Common myeloid progenitor, CD34-positive (primary cell): ENCODE results near the gene TXNDC8.

Experiments
- CTCF ChIA-PET: fragments of 350-600 bp; sonication (Branson Sonifier 250); formaldehyde crosslinking; loops from one replicate; lab custom pipeline; 2021; ENCODE audit warnings: antibody characterized with exemption; lab: Charles Lee
- POLR2A ChIA-PET: fragments of 350-600 bp; sonication (Branson Sonifier 250); formaldehyde crosslinking; loops from one replicate; lab custom pipeline; 2021; ENCODE audit warnings: antibody characterized with exemption; lab: Charles Lee
- DNase-seq, 3 donors: peaks; one replicate each; pipeline versions ENCODE4 v3.0.0 to v3.0.0-alpha.2; 2013
- H3K27ac ChIP-seq, 2 experiments: 1 replicate in 1 of 2; 2 replicates in 1 of 2; pipeline ENCODE4 v1.7.0; 2013; ENCODE audit warnings: inconsistent platforms in 2 of 2, low read length in 2 of 2, mild to moderate bottlenecking in 2 of 2, low read depth in 1 of 2, moderate library complexity in 1 of 2; ENCODE audit not compliant: severe bottlenecking in 2 of 2, insufficient read depth in 1 of 2, poor library complexity in 1 of 2
- H3K27me3 ChIP-seq, 5 experiments: replicated peaks in 2 of 5; 1 replicate in 3 of 5; 2 replicates in 2 of 5; pipeline versions ENCODE4 v1.6.1 to v1.7.0; 2013; ENCODE audit warnings: low read length in 4 of 5, mild to moderate bottlenecking in 2 of 5, moderate library complexity in 2 of 5, inconsistent platforms in 1 of 5; ENCODE audit not compliant: insufficient read depth in 5 of 5, control insufficient read depth in 4 of 5
- H3K36me3 ChIP-seq, 4 experiments: 1 replicate in 2 of 4; 2 replicates in 2 of 4; pipeline versions ENCODE4 v1.6.1 to v1.7.0; 2013; ENCODE audit warnings: low read length in 3 of 4, control low read depth in 1 of 4, mild to moderate bottlenecking in 1 of 4; ENCODE audit not compliant: control insufficient read depth in 4 of 4, insufficient read depth in 4 of 4
- H3K4me1 ChIP-seq, 4 experiments: 1 replicate in 3 of 4; 2 replicates in 1 of 4; pipeline versions ENCODE4 v1.6.1 to v1.7.1; 2013; ENCODE audit warnings: low read length in 3 of 4, mild to moderate bottlenecking in 3 of 4, control low read depth in 1 of 4, inconsistent platforms in 1 of 4, moderate library complexity in 1 of 4; ENCODE audit not compliant: control insufficient read depth in 4 of 4, insufficient read depth in 4 of 4; ENCODE audit errors: control extremely low read depth in 1 of 4
- H3K4me3 ChIP-seq, 7 experiments: 1 replicate in 4 of 7; 2 replicates in 3 of 7; pipeline versions ENCODE4 v1.5.1 to v1.7.0; 2013; ENCODE audit warnings: mild to moderate bottlenecking in 7 of 7, low read length in 6 of 7, moderate library complexity in 6 of 7, inconsistent platforms in 2 of 7, low read depth in 2 of 7, control low read depth in 1 of 7; ENCODE audit not compliant: insufficient read depth in 4 of 7, control insufficient read depth in 1 of 7; ENCODE audit errors: extremely low read depth in 1 of 7
- H3K9me3 ChIP-seq, 5 experiments: 1 replicate in 4 of 5; 2 replicates in 1 of 5; pipeline versions ENCODE4 v1.6.1 to v1.7.1; 2013; ENCODE audit warnings: low read length in 4 of 5, mild to moderate bottlenecking in 2 of 5, inconsistent platforms in 1 of 5, low read depth in 1 of 5, moderate library complexity in 1 of 5; ENCODE audit not compliant: control insufficient read depth in 4 of 5, insufficient read depth in 2 of 5; ENCODE audit errors: control extremely low read depth in 1 of 5
- WGBS: methylation state at CpG from one replicate; pipeline ENCODE4 v1.1.5; 2013; ENCODE audit not compliant: insufficient coverage; 5-methylcytosine and 5-hydroxymethylcytosine counted together

The TXNDC8 gene

DNA sequence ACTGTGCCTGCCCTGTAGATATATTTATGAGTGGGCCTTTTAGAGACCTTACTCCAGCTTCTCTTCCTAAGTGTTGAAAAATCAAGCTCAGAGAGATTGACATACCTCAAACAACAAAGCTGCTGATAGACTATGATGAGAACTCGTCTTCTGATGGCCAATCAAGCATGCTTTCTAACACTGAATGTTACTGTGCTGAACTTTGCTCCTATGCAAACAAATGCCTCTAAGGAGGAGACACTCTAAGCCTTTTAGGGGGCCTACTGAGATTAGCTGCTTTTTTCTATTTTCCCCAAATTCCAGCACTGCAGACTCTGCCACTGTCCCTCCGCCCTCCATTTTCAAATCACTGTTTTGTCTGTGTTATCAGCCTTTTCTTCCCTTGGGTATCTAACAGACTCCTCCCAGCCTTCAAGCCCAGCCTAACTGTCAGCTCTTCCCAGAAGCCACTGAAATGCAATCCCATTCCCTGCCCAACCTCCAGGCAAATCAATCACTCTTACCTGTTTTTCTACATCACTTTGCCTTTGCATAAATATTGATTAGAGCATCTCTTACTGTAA, 39.5 kb downstream of the TXNDC8 start:
- no peak for DNase-seq
- ChIA-PET POLR2A (no interaction called here), CTCF (no interaction called here)
- Histone ChIP-seq H3K9me3 (no peaks in the 10 kb centered on the region), H3K27ac (no peak overlapping the region), H3K27me3 (no peaks in the 10 kb centered on the region), H3K4me3 (no peak overlapping the region), H3K4me1 (no peaks in the 10 kb centered on the region), H3K36me3 (no peaks in the 10 kb centered on the region)
- 95% methylated on average over 2 of the region's 2 CpGs for WGBS

DNA sequence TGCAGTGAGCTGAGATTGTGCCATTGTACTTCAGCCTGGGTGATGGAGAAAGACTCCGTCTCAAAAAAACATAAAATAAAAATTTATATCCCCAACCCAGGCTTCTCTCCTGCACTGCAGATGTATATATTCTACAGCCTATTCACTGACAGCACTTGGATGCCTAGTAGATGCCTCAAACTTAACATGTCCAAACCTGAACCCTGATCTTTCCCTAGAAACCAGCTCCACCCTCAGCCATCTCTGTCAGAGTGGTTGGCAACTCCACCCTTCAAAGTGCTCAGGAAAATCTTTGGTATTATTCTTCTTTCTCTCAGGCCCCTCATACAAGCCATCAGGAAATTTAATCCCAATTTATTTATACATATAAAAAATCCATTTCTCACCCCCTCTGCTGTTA, 44.4 kb downstream of the TXNDC8 start:
- no peaks in the 10 kb centered on the region for H3K9me3 ChIP-seq
- no peak overlapping the region for H3K27ac ChIP-seq
- H3K4me1 ChIP-seq: peaks cover 0 to 3% (median 0%) of the 10 kb centered on the region in 4 experiments
- CTCF ChIA-PET: no interaction called here
- no peaks in the 10 kb centered on the region for H3K36me3 ChIP-seq
- no peaks in the 10 kb centered on the region for H3K27me3 ChIP-seq
- DNase-seq: no peak
- WGBS: no CpG with 5 or more reads among the region's 1 CpG
- POLR2A ChIA-PET: no interaction called here
- no peak overlapping the region for H3K4me3 ChIP-seq

GRCh38 chr9:110291921-110292557, 45.6 kb downstream of the TXNDC8 start:
- ChIA-PET POLR2A (no interaction called here), CTCF (no interaction called here)
- Histone ChIP-seq H3K9me3 (no peaks in the 10 kb centered on the region), H3K27me3 (no peaks in the 10 kb centered on the region), H3K4me1 (peaks cover 0 to 3% (median 0%) of the 10 kb centered on the region in 4 experiments), H3K4me3 (no peak overlapping the region), H3K36me3 (no peaks in the 10 kb centered on the region), H3K27ac (no peak overlapping the region)
- WGBS: 97% methylated on average over 28 of the region's 28 CpGs
- no peak for DNase-seq

DNA sequence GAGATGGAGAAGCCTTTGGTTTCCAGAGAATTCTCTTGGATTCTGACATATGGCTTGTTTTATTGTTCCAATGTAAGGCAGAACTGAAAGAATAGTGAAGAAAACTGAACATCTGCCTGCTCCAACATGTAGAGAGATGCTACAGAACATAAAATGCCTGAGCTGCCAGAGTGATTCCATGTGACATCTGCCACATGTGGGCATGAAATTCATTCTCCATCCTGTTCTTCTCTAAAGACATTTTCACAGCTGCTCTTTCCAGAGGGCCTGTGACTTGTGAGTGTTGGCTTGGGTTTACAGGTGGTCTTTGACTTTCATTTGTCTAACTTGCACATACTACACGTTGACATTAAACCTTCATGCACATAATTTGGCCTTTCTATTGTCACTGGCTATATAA, 47.7 kb downstream of the TXNDC8 start:
- ChIA-PET POLR2A (no interaction called here), CTCF (interaction anchor here (1.3 kb wide), 1 partner anchor 9 kb away, joined by 3 read pairs; no protein-coding TSS in a partner anchor)
- H3K4me3 ChIP-seq: no peak overlapping the region
- no peak for DNase-seq
- peaks cover 0 to 3% (median 0%) of the 10 kb centered on the region in 4 experiments for H3K4me1 ChIP-seq
- H3K27ac ChIP-seq: no peak overlapping the region
- no peaks in the 10 kb centered on the region for H3K36me3 ChIP-seq
- 89% methylated on average over 1 of the region's 1 CpG for WGBS
- H3K9me3 ChIP-seq: no peaks in the 10 kb centered on the region
- no peaks in the 10 kb centered on the region for H3K27me3 ChIP-seq

DNA sequence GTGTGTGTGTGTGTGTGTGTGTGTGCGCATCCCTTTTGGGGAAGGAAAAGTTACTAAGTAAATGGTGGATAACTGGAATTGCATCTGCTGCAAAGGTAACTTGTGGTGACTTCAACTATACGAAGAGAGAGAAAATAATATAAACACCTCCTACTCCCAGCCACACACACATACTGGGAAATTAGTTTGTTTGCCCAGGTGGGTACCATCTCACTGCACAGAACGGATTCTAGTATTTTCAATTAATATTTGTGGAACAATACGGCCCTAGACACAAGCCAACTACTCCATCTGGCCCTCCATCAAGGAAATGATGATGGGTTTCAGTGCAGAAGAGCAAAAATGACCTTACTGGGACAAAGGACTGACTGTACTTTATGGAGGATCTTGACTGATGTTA, 49.2 kb downstream of the TXNDC8 start:
- WGBS: 90% methylated on average over 2 of the region's 4 CpGs
- H3K9me3 ChIP-seq: no peaks in the 10 kb centered on the region
- POLR2A ChIA-PET: no interaction called here
- DNase-seq: no peak
- CTCF ChIA-PET: no interaction called here
- no peak overlapping the region for H3K27ac ChIP-seq
- H3K4me1 ChIP-seq: peaks cover 0 to 3% (median 0%) of the 10 kb centered on the region in 4 experiments
- no peaks in the 10 kb centered on the region for H3K36me3 ChIP-seq
- H3K4me3 ChIP-seq: no peak overlapping the region
- H3K27me3 ChIP-seq: no peaks in the 10 kb centered on the region

DNA sequence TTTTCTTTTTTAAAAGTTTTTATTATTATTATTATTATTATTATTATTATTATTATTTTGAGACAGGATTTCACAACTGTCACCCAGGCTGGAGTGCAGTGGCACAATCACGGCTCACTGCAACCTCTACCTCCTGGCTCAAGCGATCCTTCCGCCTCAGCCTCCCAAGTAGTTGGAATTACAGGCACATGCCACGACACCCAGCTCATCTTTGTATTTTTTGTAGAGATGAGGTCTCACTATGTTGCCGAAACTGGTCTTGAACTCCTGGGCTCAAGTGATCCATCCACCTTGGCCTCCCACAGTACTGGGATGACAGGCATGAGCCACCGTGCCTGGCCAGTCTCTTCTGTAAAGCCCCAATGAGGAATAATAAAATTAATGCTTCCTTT, 50.4 kb downstream of the TXNDC8 start:
- Histone ChIP-seq H3K4me1 (peaks cover 0 to 3% (median 1%) of the 10 kb centered on the region in 4 experiments), H3K9me3 (no peaks in the 10 kb centered on the region), H3K27ac (no peak overlapping the region), H3K27me3 (no peaks in the 10 kb centered on the region), H3K36me3 (no peaks in the 10 kb centered on the region), H3K4me3 (no peak overlapping the region)
- WGBS: 98% methylated on average over 5 of the region's 6 CpGs
- ChIA-PET POLR2A (no interaction called here), CTCF (no interaction called here)
- DNase-seq: no peak

- WGBS: 93% methylated on average over 5 of the region's 6 CpGs
- Histone ChIP-seq H3K4me3 (no peak overlapping the region), H3K9me3 (no peaks in the 10 kb centered on the region), H3K4me1 (peaks cover 0 to 3% (median 0%) of the 10 kb centered on the region in 4 experiments), H3K36me3 (no peaks in the 10 kb centered on the region), H3K27ac (no peak overlapping the region), H3K27me3 (no peaks in the 10 kb centered on the region)
- no peak for DNase-seq
- POLR2A ChIA-PET: no interaction called here
- CTCF ChIA-PET: no interaction called here
These were observed 53.3 kb downstream of the TXNDC8 start for GRCh38 chr9:110284211-110284844.
